HG02981 (cell line): ENCODE results near the gene C19orf73.

Source experiments
- ATAC-seq: cut with Tn5 transposase; IDR thresholded peaks from one replicate; pipeline ENCODE4 v1.9.1; 2021; ENCODE audit warnings: mild to moderate bottlenecking, moderate library complexity; ENCODE audit not compliant: unreplicated experiment

Gene C19orf73

GRCh38 chr19:49070416-49070815 lies 48.5 kb downstream of the C19orf73 start:
- ATAC-seq: no peak

DNA sequence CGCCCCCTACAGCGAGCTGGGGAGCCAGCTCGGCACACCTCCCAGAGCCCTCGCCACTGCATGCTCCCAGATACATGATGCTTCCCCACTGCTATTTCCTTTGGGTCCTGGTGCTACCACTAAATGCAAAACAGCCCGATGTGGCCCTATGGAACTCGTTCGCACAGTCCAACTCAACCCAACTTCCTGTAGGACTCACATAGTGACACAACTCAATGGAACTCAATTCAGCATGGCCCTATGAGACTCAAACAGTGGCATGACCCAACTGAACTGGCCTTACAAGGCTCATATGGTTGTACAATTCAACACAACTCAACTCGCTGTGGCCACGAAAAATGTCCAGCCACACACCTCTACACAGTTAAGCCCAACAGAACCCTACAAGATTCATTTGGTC lies 49.9 kb downstream of the C19orf73 start:
- no peak for ATAC-seq
